Ascending aorta (tissue), 2 donors: ENCODE results near the gene CCR3. TPM values are rescaled to one million over a fixed set of nuclear protein-coding genes. Genes with fewer than 3 reads are reported as not detected.

Experiments used
- DNase-seq, 2 donors: peaks; one replicate each; pipeline ENCODE4 v3.0.0-alpha.2; 2019; ENCODE audit warnings: low spot score in 2 of 2
- H3K27ac ChIP-seq, 2 donors: fragments of 200-600 bp; sonication (generic); one replicate each; pipeline ENCODE4 v1.5.1; 2016 to 2017; ENCODE audit warnings: mild to moderate bottlenecking in 1 of 2
- H3K27me3 ChIP-seq: fragments of 200-600 bp; sonication (generic); one replicate; pipeline ENCODE4 v1.5.1; 2017
- H3K36me3 ChIP-seq, 2 donors: fragments of 200-600 bp; sonication (generic); one replicate each; pipeline ENCODE4 v1.5.1; 2016
- H3K4me1 ChIP-seq, 2 donors: fragments of 200-600 bp; sonication (generic); one replicate each; pipeline ENCODE4 v1.5.1; 2016 to 2017; ENCODE audit warnings: mild to moderate bottlenecking in 1 of 2
- H3K4me3 ChIP-seq, 2 donors: fragments of 200-600 bp; sonication (generic); one replicate each; pipeline ENCODE4 v1.5.1; 2016 to 2017; ENCODE audit warnings: mild to moderate bottlenecking in 1 of 2
- H3K9me3 ChIP-seq, 2 donors: fragments of 200-600 bp; sonication (generic); one replicate each; pipeline ENCODE4 v1.5.1; 2016
- CTCF ChIP-seq, 3 experiments: fragments of 200-600 bp in 2 of 3; fragments of 450-650 bp in 1 of 3; sonication (generic) in 2 of 3; IDR thresholded peaks; one replicate each; pipeline ENCODE4 v1.5.1; 2016 to 2019; ENCODE audit warnings: antibody characterized with exemption in 3 of 3, mild to moderate bottlenecking in 1 of 3, moderate library complexity in 1 of 3
- intact Hi-C: fragments of 100-400 bp; cut with DNase I; formaldehyde crosslinking; loops from one replicate; pipeline ENCODE4 v1.15.1; 2023
- total RNA-seq: library from RNA; depleted of rRNA; stranded (reverse); fragments of >200 nt; gene quantifications from one replicate; pipeline ENCODE4 v1.1.0, GENCODE V29; 2016

Gene CCR3
- total RNA-seq, 1 donor from 2014 or later, result not detected

- Histone ChIP-seq H3K4me3 (no peak overlapping the region), H3K4me1 (no peaks in the 10 kb centered on the region), H3K36me3 (no peaks in the 10 kb centered on the region), H3K9me3 (no peaks in the 10 kb centered on the region), H3K27ac (no peak overlapping the region), H3K27me3 (no peaks in the 10 kb centered on the region)
- intact Hi-C loops, result no loop called here
- no peak for TF ChIP-seq CTCF (IDR thresholded peaks at IDR 0.05)
- DNase-seq, result no peak
These were observed 52.0 kb downstream of the CCR3 start for GRCh38 chr3:46293991-46294833.

GRCh38 chr3:46296826-46297225, 54.6 kb downstream of the CCR3 start:
- TF ChIP-seq CTCF (IDR thresholded peaks at IDR 0.05), result no peak
- Histone ChIP-seq H3K27ac (no peak overlapping the region), H3K9me3 (no peaks in the 10 kb centered on the region), H3K4me3 (no peak overlapping the region), H3K27me3 (no peaks in the 10 kb centered on the region), H3K4me1 (no peaks in the 10 kb centered on the region), H3K36me3 (no peaks in the 10 kb centered on the region)
- intact Hi-C loops, result no loop called here
- no peak for DNase-seq

- H3K9me3 ChIP-seq, result no peaks in the 10 kb centered on the region
- no peak for TF ChIP-seq CTCF (IDR thresholded peaks at IDR 0.05)
- no peaks in the 10 kb centered on the region for H3K36me3 ChIP-seq
- no peak for DNase-seq
- no peak overlapping the region for H3K4me3 ChIP-seq
- H3K4me1 ChIP-seq, result no peaks in the 10 kb centered on the region
- H3K27ac ChIP-seq, result no peak overlapping the region
- H3K27me3 ChIP-seq, result no peaks in the 10 kb centered on the region
- intact Hi-C loops, result no loop called here
These were observed 55.6 kb downstream of the CCR3 start for GRCh38 chr3:46297658-46298423.

- Histone ChIP-seq H3K27me3 (no peaks in the 10 kb centered on the region), H3K27ac (no peak overlapping the region), H3K9me3 (no peaks in the 10 kb centered on the region), H3K36me3 (no peaks in the 10 kb centered on the region), H3K4me3 (no peak overlapping the region), H3K4me1 (no peaks in the 10 kb centered on the region)
- intact Hi-C loops, result no loop called here
- no peak for DNase-seq
- TF ChIP-seq CTCF (IDR thresholded peaks at IDR 0.05), result no peak
These were observed 56.8 kb downstream of the CCR3 start for GRCh38 chr3:46298871-46299607.

GRCh38 chr3:46299608-46300460, 57.6 kb downstream of the CCR3 start:
- H3K9me3 ChIP-seq, result no peaks in the 10 kb centered on the region
- no peaks in the 10 kb centered on the region for H3K27me3 ChIP-seq
- no peak overlapping the region for H3K27ac ChIP-seq
- no peak for TF ChIP-seq CTCF (IDR thresholded peaks at IDR 0.05)
- no peak overlapping the region for H3K4me3 ChIP-seq
- no peak for DNase-seq
- no peaks in the 10 kb centered on the region for H3K4me1 ChIP-seq
- intact Hi-C loops, result no loop called here
- no peaks in the 10 kb centered on the region for H3K36me3 ChIP-seq
